Esophagus mucosa (tissue), 1 donor: ENCODE results near the gene CYTIP. TPM values are rescaled to one million over a fixed set of nuclear protein-coding genes. Genes with fewer than 3 reads are reported as not detected.
"Not testable (repeated sequence)": the region's sequence is repeated elsewhere in the genome, so short reads cannot be mapped to it uniquely, and the experiment has no call there.

Experiments used
- ATAC-seq: fragments of 200-7000 bp; cut with Tn5 transposase; one replicate; pipeline ENCODE4 v1.9.1; 2020
- total RNA-seq: library from RNA; stranded (reverse); gene quantifications from one replicate; pipeline ENCODE4 v1.2.4, GENCODE V29; 2023
- donor health status: DM: yes; HTN: yes; CAD: no.

Gene CYTIP
- total RNA-seq, 1 donor from 2014 or later = 1.3 TPM

DNA sequence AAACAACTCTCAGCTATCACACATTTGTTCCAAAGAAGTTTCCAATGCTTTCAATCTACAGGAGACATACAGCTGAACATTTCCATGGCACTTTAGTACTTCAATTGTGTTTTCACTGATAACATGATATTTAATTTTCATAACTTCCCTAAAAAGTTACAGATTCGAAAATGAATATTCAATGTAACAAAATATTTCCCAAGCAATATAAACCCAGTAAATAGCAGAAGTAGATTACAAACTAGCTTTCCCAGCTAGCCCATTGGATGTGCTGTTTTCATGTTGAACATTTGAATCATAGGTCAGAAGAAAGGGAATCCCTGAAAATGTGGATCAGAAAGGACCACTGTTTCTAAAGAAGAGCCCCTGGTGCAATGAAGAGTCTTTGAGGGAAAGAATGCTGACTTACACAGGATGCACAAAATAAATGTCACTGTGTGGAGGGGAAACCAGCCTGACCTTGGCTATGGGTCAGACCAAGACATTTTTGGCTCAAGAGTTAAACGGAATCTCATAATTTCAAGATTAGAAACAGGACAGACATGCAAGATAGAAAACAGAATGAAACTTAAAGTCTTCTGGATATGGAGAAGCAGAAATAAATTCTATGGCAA lies 22.5 kb downstream of the CYTIP start:
- no peak for ATAC-seq

DNA sequence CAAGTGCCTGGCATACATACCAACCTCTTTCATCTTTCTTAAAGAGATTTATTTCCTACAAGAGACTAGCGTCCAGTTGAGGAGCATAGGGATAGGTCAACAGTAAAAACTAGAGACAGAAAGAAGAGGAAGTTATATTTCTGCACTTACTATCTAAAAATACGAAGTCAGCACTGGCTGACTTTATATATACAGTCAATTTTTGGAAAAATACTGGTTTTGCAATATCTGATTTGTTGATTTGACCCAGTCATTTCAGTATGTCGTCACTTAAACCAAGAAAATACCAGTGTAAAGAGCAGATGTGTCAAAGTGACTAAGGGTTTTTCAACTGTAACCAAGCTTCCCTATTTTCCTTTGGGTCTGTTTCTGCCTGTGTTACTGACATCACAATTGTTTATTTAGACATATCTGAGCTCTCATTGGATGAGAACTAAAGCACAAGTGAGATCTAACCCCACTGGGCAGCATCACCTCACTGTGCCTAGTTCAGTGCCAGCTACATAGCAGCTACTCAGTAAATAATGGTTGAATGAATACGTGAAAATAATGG lies 23.0 kb downstream of the CYTIP start:
- no peak for ATAC-seq

DNA sequence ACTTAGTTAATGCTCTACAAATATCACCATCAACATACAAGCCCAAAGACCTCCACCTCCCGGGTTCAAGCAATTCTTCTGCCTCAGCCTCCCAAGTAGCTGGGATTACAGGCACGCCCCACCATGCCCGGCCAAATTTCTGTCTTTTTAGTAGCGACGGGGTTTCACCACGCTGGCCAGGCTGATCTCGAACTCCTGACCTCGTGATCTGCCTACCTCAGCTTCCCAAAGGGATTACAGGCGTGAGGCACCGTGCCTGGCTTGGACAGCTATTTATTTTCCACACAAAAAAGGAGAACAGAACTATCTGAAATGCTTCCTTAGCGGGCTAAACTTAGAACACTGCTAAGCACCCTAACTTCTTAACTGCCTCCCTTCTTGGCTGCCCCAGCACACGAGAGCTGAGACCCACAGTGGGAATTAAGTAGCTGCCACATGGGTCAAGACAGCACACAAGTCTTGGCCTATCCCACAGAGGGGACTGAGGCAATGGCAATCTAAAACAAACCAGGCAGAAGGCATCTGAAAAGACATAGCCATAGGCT lies 24.8 kb downstream of the CYTIP start:
- ATAC-seq = no peak

DNA sequence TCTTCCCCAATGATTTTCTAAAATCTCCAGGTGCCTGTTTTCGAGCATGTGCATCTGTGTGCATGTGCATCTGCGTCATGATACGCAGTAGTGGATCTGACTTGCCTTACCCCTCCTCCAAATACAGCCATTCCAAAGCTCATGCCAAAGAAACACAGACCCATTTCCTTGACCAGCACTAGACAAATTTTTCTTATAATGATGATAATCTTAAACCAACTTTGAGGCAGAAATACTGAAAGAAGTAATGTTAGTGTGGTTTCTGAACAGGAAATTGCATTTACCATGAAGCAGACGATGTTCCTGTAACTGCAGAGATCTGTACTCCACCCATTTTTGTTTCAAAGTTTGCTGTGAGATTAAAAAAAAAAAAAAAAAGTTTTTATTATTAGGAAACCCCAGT lies 25.6 kb downstream of the CYTIP start:
- no peak for ATAC-seq

DNA sequence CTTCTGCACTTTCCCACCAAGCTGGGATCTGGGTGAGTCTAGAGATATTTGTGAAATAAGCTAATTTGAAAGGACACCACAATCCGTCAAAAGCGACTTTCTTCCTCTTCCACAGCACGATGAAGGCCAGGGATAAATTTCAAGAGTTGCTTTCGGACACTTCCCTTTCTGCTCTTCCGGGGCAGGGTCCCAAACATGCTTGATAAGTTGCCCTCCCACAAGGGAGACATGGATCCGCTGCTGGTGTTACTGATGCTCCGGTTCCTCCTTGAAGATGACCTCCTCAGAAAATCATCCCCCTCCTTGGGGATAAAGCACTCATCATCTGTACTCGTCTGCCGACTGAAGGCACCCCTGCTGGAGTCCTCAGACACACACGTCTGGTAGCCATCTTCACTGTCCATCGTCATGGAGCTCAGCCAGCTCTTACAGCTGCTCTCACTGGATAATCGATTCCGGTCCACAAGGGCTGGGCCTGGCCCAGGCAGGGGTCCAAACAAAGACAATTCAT lies 28.2 kb downstream of the CYTIP start:
- ATAC-seq = no peak

DNA sequence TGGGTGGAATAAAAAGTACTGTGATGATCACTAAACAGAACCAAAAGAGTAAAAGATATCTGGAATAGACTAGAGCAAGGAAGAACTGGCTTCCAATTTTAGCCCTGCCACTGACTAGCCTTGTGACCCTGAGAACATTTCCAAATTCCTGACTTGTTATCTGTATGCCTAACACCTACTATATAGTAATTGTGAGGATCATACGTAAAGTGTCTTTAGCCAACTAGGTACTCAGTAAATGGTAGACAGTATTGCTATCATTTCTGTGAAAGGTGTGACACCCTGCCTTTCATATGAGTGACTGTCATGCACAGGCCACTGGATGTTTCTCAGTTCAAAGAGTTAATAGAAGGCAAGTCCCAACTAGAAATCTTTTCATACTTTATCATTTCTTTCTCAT lies 29.8 kb downstream of the CYTIP start:
- no peak for ATAC-seq

DNA sequence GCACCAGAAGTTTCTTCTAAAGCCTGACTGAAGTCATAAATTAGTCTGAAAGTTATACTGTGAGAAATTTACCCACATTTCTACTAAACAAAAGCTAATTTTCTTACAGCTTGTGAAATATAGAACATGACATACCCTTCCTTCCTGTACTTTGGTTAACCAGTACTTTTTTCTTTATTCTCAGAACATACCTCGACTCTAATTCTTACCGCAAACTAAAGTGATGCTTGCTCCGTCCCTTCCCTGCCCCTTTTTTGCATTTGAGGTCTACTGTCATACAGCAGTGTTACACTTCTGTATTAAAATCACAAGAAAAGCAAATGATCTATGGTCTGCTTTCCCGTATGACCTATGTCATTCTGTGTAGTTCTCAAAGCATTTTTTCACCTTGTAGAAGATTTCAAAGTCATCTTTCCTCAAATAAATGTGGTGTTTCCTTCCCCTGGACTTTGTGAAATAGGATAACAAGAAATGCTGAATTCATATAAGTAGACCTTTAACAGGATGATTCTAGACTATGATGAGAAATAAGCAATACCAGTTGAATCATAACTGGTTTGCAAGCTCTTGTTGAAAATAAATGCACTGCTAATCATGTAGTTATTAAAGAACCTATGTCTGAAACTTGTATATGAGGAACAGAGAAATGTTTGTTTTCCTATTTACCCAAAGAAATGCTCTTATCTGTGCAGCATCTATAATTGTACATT lies 30.4 kb downstream of the CYTIP start:
- peak; percentile 59 for ATAC-seq

DNA sequence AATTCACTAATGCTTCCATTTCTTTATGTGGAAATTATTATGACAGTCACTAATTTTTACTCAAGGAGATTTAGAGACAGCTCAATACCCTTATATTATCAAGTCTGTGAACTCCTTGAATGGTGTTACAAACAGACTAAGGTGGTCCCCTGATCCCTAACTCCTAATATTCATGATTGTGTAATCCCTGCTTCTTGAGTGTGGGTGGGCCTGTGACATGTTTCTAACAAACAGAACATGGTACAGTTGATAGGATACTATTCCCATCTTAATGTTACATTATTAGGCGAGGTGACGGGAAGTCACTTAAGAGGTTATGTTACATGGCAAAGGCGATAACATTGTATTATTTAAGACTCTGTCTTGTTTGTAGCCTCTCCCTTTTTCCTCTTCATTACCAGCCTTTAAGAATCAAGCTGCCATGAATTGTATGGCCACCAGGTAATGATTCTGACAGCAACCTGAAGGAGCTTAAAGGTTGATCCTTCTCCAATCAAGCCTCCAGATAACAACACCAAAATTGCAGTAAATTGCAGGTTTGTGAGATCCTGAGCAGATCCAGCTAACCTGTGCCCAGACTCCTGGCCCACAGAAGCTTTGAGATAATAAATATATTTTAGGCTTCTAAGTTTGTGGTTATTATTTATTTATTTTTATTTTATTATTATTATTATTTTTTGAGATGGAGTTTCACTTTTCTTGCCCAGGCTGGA lies 32.1 kb downstream of the CYTIP start:
- no peak for ATAC-seq

DNA sequence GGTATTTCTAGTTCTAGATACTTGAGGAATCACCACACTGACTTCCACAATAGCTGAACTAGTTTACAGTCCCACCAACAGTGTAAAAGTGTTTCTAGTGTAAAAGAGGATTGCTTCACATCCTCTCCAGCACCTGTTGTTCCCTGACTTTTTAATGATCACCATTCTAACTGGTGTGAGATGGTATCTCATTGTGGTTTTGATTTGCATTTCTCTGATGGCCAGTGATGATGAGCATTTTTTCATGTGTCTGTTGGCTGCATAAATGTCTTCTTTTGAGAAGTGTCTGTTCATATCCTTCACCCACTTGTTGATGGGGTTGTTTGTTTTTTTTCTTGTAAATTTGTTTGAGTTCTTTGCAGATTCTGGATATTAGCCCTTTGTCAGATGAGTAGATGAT lies 38.5 kb downstream of the CYTIP start:
- not testable (repeated sequence) for ATAC-seq

DNA sequence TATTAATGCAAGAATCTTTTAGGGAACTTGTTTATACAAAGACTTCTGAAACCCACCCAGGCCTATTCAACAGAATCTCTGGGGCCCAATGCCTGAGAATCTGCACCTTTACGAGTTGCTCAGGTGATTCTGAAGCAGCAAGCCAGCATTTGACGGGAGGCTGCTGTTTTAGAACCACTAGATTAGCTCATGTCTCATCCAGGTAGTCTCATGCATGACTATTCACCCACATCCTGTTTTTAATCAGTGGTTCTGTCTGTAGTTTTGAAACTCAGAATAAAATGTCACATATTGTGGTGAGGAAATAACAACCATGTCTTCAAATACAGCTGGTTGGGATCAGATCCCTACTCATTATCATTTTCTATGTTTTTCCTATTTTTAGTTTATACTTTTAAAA lies 39.5 kb downstream of the CYTIP start:
- peak; percentile 81 for ATAC-seq

DNA sequence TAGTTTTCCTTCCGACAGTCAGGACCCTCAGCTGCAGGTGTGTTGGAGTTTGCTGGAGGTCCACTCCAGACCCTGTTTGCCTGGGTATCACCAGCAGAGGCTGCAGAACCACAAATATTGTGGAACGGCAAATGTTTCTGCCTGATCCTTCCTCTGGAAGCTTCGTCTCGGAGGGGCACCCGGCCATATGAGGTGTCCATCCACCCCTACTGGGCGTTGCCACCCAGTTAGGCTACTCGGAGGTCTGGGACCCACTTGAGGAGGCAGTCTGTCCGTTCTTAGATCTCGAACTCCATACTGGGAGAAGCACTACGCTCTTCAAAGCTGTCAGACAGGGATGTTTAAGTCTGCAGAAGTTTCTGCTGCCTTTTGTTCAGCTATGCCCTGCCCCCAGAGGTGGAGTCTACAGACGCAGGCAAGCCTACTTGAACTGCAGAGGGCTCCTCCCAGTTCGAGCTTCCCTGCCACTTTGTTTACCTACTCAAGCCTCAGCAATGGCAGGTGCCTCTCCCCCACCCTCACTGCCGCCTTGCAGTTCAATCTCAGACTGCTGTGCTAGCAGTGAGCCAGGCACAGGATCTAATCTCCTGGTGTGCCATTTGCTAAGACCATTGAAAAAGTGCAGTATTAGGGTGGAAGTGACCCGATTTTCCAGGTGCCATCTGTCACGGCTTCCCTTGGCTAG lies 40.9 kb downstream of the CYTIP start:
- not testable (repeated sequence) for ATAC-seq

DNA sequence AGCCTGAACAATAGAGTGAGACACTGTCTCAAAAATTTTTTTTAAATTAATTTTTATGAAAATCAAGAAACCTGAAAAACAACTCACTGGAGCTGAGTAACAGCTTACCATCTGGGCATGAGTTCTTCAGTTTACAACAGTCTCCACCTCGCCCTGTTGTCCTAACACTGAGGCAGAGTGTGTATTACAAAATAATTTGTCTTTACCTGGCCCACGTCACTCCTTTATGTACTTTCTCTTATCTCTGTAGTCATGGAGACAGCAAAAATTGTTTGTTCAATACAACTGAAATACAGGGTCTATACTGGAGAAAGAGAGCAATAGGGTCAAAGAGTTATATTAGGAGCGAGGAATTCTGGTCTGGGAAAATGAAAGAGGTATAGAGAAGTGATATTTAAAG lies 48.1 kb downstream of the CYTIP start:
- ATAC-seq = no peak

DNA sequence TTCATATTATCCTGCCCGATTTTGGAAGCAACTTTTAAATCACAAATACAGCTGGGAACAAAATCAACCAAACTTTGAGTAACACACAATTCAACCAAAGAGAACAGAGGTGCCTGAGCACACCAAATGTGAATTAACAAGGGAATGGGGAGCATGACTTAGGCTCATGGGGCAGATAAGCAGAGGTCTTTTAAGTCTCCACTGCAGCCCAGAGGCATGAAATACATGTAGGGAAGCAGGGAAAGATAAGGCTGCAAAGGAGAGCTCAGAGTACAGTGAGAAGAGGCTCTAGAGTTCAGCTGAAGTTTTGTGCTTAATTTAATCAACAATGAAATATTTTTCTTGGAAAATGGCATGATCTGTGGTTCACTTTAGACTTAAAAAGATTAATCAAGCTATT lies 49.0 kb downstream of the CYTIP start:
- ATAC-seq = no peak

DNA sequence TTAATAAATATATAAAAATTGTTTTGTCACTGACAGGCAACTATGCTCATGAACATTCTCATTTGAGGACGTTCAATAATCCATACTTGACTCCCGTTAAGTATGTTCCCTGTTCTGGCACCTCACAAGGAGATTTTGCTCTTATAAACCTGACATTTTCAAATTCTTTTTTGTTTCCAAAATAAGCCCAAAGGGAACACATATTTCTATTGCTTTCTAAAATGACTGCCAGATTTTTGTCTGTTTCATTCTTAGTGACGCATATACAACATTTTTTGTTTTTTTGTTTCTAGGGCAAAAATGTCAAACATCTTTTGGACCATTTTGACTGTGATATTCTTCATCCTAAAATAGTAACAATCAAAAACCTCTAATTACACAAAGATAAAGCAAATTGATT lies 50.5 kb downstream of the CYTIP start:
- ATAC-seq = no peak

DNA sequence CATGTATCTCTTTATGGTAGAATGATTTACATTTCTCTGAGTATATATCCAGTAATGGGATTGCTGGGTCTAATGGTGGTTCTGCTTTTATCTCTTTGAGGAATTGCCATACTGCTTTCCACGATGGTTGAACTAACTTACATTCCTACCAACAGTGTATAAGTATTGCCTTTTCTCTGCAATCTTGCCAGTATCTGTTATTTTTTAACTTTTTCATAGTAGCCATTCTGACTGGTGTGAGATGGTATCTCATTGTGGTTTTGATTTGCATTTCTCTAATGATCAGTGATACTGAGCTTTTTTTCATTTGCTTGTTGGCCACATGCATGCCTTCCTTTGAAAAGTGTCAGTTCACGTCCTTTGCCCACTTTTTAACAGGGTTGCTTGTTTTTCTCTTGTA lies 55.1 kb downstream of the CYTIP start:
- ATAC-seq = no peak

DNA sequence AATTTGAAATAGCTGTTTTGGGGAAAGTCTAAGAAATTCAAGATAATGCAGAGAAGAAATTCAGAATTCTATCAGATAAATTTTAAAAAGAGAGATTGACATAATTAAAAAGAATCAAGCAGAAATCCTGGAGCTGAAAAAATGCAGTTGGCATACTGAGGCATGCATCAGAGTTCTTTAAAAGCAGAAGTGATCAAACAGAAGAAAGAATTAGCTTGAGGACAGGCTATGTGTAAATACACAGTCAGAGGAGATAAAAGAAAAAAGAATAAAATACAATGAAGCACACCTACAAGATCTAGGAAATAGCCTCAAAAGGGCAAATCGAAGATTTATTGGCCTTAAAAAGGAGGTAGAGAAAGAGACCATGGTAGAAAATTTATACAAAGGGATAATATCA lies 57.1 kb downstream of the CYTIP start:
- ATAC-seq = no peak

DNA sequence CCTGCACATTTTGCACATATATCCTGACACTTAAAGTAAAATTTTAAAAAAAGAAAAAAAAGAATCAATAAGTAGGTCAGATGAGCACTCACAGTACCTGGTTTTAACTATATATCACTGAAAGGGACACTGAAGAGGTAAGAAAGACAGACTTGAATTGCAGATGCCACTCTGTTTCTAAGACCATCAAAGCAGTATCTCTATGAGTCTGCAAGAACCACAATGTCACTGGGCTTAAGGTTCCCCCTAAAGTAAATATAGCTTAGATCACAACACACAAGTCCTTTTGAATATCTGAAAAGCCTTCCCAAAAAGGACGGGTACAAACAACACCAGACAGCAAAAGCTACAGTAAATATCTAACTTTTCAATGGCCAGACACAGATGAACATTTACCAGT lies 57.6 kb downstream of the CYTIP start:
- no peak for ATAC-seq

DNA sequence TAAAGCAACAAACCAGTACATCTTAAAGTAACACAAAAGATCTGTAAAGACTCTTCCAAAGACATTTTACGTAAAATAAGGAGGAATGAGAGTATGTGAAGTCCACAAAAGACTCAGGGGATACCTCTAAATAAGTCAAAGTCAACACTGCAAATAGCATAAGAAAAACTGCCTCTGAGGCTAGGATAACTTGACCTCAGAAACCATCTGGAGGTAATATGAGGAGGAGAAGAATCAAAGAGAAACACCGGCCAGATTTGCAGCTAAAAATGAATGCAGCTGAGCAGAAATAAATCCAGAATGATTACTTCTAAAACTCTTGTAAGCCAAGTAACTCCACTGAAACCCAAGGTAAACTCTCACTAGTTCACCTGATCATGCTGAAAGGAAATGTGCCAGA lies 66.0 kb downstream of the CYTIP start:
- ATAC-seq = no peak

DNA sequence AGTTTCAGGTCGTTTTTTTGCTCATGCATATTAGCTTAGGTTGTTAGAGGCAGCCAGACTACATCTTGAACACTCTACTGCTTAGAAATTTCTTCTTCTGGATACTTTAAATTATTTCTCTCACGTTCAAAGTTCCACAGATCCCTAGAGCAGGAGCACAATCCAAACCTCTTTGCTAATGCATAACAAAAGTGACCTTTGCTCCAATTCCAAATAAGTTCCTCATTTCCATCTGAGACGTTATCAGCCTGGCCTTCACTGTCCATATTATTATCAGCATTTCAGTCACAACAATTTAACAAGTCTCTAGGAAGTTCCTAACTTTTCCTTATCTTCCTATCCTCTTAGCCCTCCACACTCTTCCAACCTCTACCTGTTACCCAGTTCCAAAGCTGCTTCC lies 67.8 kb downstream of the CYTIP start:
- ATAC-seq = no peak

DNA sequence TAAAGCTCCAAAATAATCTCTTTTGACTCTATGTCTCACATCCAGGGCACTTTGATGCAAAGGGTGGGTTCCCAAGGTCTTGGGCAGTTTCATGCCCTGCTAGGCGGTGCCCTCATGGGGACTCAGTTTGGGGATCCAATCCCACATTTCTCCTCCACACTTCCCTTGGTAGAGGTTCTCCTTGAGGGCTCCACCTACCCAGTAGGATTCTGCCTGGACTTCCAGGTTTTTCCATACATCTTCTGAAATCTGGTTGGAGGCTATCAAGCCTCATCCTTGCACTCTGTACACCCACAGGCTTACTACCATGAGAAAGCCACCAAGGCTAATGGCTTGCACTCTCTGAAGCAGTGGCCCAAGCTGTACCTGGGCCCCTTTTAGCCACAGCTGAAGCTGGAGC lies 68.5 kb downstream of the CYTIP start:
- no peak for ATAC-seq

DNA sequence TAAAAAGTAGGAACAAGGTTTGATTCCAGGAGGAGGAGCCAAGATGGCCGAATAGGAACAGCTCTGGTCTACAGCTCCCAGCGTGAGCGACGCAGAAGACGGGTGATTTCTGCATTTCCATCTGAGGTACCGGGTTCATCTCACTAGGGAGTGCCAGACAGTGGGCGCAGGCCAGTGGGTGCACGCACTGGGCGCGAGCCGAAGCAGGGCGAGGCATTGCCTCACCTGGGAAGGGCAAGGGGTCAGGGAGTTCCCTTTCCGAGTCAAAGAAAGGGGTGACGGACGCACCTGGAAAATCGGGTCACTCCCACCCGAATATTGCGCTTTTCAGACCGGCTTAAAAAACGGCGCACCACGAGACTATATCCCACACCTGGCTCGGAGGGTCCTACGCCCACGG lies 75.4 kb downstream of the CYTIP start:
- ATAC-seq = not testable (repeated sequence)

DNA sequence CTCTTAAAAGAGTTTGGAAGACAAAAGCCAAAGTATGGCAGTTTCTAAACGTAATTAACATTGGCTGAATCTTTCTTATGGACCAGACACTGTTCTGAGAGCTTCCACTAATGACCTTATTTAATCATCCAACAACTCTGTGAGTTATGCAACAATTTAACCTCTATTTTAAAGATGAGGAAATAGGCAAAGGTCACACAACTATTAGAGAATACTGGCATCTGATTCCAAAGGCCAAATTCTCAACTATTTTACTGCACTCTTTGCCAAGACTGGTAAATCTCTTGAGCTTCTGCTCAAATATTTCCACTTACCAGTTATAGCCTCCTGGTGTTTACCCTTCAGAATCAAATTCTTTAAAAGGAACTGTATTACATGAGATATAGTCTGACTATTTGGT lies 76.2 kb downstream of the CYTIP start:
- ATAC-seq = no peak
